ELR (cell line): Measurements from ENCODE around the gene TMEM242.

ENCODE experiments used
- DNase-seq: peaks from one replicate; pipeline ENCODE4 v3.0.0-alpha.2; 2015; ENCODE audit warnings: low read depth

TMEM242 gene

GRCh38 chr6:157270916-157271315 lies 52.4 kb downstream of the TMEM242 start:
- DNase-seq: no peak

GRCh38 chr6:157270308-157270707 lies 53.0 kb downstream of the TMEM242 start:
- DNase-seq: no peak

- DNase-seq: no peak
These were observed 54.0 kb downstream of the TMEM242 start for GRCh38 chr6:157269261-157269794.

- DNase-seq: no peak
These were observed 54.5 kb downstream of the TMEM242 start for GRCh38 chr6:157268835-157269234.

- DNase-seq: no peak
These were observed 54.9 kb downstream of the TMEM242 start for GRCh38 chr6:157268396-157268795.

GRCh38 chr6:157267654-157268053 lies 55.7 kb downstream of the TMEM242 start:
- no peak for DNase-seq

GRCh38 chr6:157267109-157267611 lies 56.2 kb downstream of the TMEM242 start:
- no peak for DNase-seq

GRCh38 chr6:157266274-157267101 lies 56.8 kb downstream of the TMEM242 start:
- no peak for DNase-seq

- DNase-seq: no peak
These were observed 57.7 kb downstream of the TMEM242 start for GRCh38 chr6:157265635-157266034.

GRCh38 chr6:157265186-157265585 lies 58.1 kb downstream of the TMEM242 start:
- DNase-seq: no peak

- no peak for DNase-seq
These were observed 58.6 kb downstream of the TMEM242 start for GRCh38 chr6:157264701-157265100.

GRCh38 chr6:157263881-157264397 lies 59.4 kb downstream of the TMEM242 start:
- no peak for DNase-seq

GRCh38 chr6:157263146-157263545 lies 60.2 kb downstream of the TMEM242 start:
- DNase-seq: no peak

GRCh38 chr6:157261606-157262005 lies 61.7 kb downstream of the TMEM242 start:
- no peak for DNase-seq

- no peak for DNase-seq
These were observed 62.4 kb downstream of the TMEM242 start for GRCh38 chr6:157260735-157261410.

- no peak for DNase-seq
These were observed 63.9 kb downstream of the TMEM242 start for GRCh38 chr6:157259443-157259842.

GRCh38 chr6:157258878-157259277 lies 64.4 kb downstream of the TMEM242 start:
- DNase-seq: no peak

- DNase-seq: no peak
These were observed 68.2 kb downstream of the TMEM242 start for GRCh38 chr6:157255079-157255478.

- no peak for DNase-seq
These were observed 68.8 kb downstream of the TMEM242 start for GRCh38 chr6:157254538-157254937.

GRCh38 chr6:157253699-157254098 lies 69.6 kb downstream of the TMEM242 start:
- no peak for DNase-seq

- DNase-seq: no peak
These were observed 70.3 kb downstream of the TMEM242 start for GRCh38 chr6:157253017-157253416.

- DNase-seq: no peak
These were observed 71.6 kb downstream of the TMEM242 start for GRCh38 chr6:157251586-157252247.
